NCI-H460 (cell line): Measurements from ENCODE around the gene TAGLN2. TPM values are rescaled to one million over a fixed set of nuclear protein-coding genes. Genes with fewer than 3 reads are reported as not detected.

Source experiments
- DNase-seq: peaks from one replicate; pipeline ENCODE4 v3.0.0-alpha.2; 2016; ENCODE audit warnings: low read depth; ENCODE audit errors: extremely low read depth
- total RNA-seq: library from RNA; depleted of rRNA; stranded (reverse); fragments of >200 nt; shearing (Covaris generic); gene quantifications from 2 replicates; pipeline ENCODE4 v1.2.3, GENCODE V29; 2014

Gene TAGLN2
- total RNA-seq, 1 experiment from 2014 or later = 137 TPM

GRCh38 chr1:159937054-159937750 lies 11.9 kb upstream of the TAGLN2 start:
- no peak for DNase-seq

- peak; percentile 53 for DNase-seq
Measured at GRCh38 chr1:159936273-159936904, 11.1 kb upstream of the TAGLN2 start.

GRCh38 chr1:159935719-159936272 lies 10.5 kb upstream of the TAGLN2 start:
- DNase-seq = no peak

GRCh38 chr1:159935305-159935704 lies 10.0 kb upstream of the TAGLN2 start:
- no peak for DNase-seq

GRCh38 chr1:159934136-159935039 lies 9.1 kb upstream of the TAGLN2 start:
- DNase-seq = no peak

GRCh38 chr1:159933347-159933746 lies 8.0 kb upstream of the TAGLN2 start:
- DNase-seq = no peak

- DNase-seq = no peak
Measured at GRCh38 chr1:159932296-159933285, 7.3 kb upstream of the TAGLN2 start.

- no peak for DNase-seq
Measured at GRCh38 chr1:159931795-159932173, 6.5 kb upstream of the TAGLN2 start.

- no peak for DNase-seq
Measured at GRCh38 chr1:159931101-159931794, 5.9 kb upstream of the TAGLN2 start.

GRCh38 chr1:159930634-159931033 lies 5.3 kb upstream of the TAGLN2 start:
- no peak for DNase-seq

GRCh38 chr1:159930216-159930615 lies 4.9 kb upstream of the TAGLN2 start:
- no peak for DNase-seq

- no peak for DNase-seq
Measured at GRCh38 chr1:159929155-159930051, 4.1 kb upstream of the TAGLN2 start.

GRCh38 chr1:159928491-159929050 lies 3.3 kb upstream of the TAGLN2 start:
- no peak for DNase-seq

GRCh38 chr1:159927849-159928431 lies 2.6 kb upstream of the TAGLN2 start:
- DNase-seq = no peak

- DNase-seq = no peak
Measured at GRCh38 chr1:159927211-159927848, 2.0 kb upstream of the TAGLN2 start.

GRCh38 chr1:159925719-159926078 lies 392 bp upstream of the TAGLN2 start:
- no peak for DNase-seq
